NCI-H1694 treated with DMSO at 0.1 percent for 48 hours (cell line): ENCODE measurements around the gene RADIL.
A peak's percentile ranks its signal among the peaks of the same experiment; 100 is the strongest.

Experiments used
- DNase-seq: peaks from one replicate; lab custom pipeline; 2025; lab: John Stamatoyannopoulos, UW

The RADIL gene

GRCh38 chr7:4754433-4755010 is 129.0 kb downstream of the RADIL start:
- DNase-seq = no peak

- peak; percentile 26 for DNase-seq
These were observed 129.7 kb downstream of the RADIL start for GRCh38 chr7:4753598-4754432.

GRCh38 chr7:4751398-4751947 is 132.0 kb downstream of the RADIL start:
- no peak for DNase-seq

GRCh38 chr7:4749798-4750197 is 133.7 kb downstream of the RADIL start:
- DNase-seq = no peak

GRCh38 chr7:4749363-4749762 is 134.2 kb downstream of the RADIL start:
- DNase-seq = no peak
